SU-DHL-6 (cell line): Measurements from ENCODE around the gene HOXA7.

Source experiments
- EZH2phosphoT487 ChIP-seq: fragments of 200-600 bp; sonication (generic), shearing (Covaris generic); conservative IDR thresholded peaks from 2 replicates; pipeline ENCODE4 v1.6.1; 2018; ENCODE audit warnings: mild to moderate bottlenecking, antibody characterized with exemption, low read length, moderate library complexity, mixed read lengths
- TF ChIP-seq, protein P1 (sequence below): fragments of 200-600 bp; sonication (generic); IDR thresholded peaks from one replicate; pipeline ENCODE4 v1.5.1; 2017; ENCODE audit warnings: antibody characterized with exemption, mild to moderate bottlenecking, low read length, moderate library complexity; ENCODE audit not compliant: insufficient read depth, poor library complexity, severe bottlenecking

DNA sequence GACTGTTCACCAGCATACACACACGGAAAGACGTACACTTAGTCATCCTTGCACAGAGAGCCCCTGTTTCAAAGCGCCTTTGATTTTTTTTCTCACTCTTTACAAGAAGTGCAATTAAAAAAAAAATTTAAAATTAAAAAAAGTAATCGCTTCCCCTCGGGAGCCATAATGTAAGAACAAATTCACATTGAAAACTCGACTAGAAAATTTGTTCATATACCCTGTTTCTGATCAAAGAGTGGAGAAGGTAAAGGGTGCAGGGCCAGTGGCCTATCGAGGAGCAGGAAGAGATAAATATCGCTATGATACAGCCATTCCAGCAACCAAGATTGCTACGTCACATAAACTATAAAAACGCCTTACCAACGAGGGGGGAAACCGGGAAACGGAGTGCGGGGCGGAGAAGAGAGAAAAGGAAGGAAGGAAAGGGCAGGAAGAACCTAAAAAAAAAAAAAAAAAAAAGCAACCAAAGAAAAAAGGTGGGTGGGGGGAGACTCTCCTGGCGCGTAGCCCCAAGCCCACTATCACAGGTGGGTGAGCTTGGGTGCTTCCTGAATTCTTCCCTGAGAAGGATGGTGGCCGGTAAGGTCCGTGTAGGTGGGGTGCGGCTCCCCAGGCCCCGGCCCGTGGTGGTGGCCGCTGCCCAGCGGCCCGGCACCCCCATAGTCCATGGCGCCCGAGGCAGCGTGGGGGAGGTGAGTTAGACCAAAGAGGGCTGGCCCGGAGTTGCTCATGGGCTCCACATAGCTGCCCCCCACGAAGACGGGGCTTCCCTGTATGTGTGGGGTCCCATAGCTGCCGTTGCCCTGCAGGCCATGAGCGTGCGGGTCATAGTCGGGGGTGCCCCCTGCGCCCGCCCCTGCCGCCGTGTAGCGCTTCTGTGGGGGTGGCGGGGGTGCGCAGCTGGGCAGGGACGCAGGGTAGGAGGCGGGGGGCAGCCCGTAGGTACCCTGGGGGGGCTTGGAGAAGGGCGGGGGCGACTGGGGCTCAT, 48.8 kb downstream of the HOXA7 start:
- TF ChIP-seq, protein P1, sequence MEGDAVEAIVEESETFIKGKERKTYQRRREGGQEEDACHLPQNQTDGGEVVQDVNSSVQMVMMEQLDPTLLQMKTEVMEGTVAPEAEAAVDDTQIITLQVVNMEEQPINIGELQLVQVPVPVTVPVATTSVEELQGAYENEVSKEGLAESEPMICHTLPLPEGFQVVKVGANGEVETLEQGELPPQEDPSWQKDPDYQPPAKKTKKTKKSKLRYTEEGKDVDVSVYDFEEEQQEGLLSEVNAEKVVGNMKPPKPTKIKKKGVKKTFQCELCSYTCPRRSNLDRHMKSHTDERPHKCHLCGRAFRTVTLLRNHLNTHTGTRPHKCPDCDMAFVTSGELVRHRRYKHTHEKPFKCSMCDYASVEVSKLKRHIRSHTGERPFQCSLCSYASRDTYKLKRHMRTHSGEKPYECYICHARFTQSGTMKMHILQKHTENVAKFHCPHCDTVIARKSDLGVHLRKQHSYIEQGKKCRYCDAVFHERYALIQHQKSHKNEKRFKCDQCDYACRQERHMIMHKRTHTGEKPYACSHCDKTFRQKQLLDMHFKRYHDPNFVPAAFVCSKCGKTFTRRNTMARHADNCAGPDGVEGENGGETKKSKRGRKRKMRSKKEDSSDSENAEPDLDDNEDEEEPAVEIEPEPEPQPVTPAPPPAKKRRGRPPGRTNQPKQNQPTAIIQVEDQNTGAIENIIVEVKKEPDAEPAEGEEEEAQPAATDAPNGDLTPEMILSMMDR = no peak
- no peak for TF ChIP-seq EZH2phosphoT487
